Loucy (cell line): ENCODE measurements around the gene SDR39U1.

Experiments
- CTCF ChIP-seq: fragments of 200-600 bp; sonication (generic); conservative IDR thresholded peaks from 2 replicates; pipeline ENCODE4 v1.5.1; 2014; ENCODE audit warnings: mild to moderate bottlenecking, antibody characterized with exemption, low read length
- EZH2phosphoT487 ChIP-seq: fragments of 200-600 bp; IDR thresholded peaks from 2 replicates; pipeline ENCODE4 v1.6.1; 2018; ENCODE audit warnings: antibody characterized with exemption, mild to moderate bottlenecking, moderate library complexity, borderline replicate concordance

GRCh38 chr14:24461336-24461735 is 18.8 kb upstream of the SDR39U1 start:
- no peak for TF ChIP-seq CTCF
- TF ChIP-seq EZH2phosphoT487: no peak
